ENCODE results near the gene LCNL1. TPM values are rescaled to one million over a fixed set of nuclear protein-coding genes. Genes with fewer than 3 reads are reported as not detected.

LCNL1 gene
- total RNA-seq, 1 donor from 2014 or later, result not detected

DNA sequence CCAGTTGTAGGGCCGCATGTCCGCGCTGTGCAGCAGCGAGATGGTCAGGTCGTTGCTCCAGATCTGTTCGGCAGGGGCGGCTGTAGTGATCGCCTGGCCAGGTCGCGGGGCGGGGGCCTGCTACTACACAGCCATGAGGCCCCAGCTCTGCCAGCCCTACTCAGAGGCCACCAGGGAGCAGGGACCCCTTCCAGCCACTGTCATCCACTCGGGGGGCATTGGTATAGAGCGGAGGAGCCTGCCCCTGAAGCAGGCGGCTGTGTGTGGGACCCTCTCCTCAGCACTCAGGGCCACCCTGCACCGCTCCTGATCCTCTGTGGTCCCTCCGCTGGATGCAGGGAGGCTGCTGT lies 39.9 kb upstream of the LCNL1 start:
- peak overlapping the region; percentile 92 for H3K4me3 ChIP-seq (ENCODE audit: low read depth, low read length)
- H3K36me3 ChIP-seq (ENCODE audit: control insufficient read depth, insufficient read depth, low read length), result peaks cover 1% of the 10 kb centered on the region
- no peak for DNase-seq (ENCODE audit: low read depth)
- no peaks in the 10 kb centered on the region for H3K27me3 ChIP-seq (ENCODE audit: control insufficient read depth, insufficient read depth, low read length)
- TF ChIP-seq, protein P1, sequence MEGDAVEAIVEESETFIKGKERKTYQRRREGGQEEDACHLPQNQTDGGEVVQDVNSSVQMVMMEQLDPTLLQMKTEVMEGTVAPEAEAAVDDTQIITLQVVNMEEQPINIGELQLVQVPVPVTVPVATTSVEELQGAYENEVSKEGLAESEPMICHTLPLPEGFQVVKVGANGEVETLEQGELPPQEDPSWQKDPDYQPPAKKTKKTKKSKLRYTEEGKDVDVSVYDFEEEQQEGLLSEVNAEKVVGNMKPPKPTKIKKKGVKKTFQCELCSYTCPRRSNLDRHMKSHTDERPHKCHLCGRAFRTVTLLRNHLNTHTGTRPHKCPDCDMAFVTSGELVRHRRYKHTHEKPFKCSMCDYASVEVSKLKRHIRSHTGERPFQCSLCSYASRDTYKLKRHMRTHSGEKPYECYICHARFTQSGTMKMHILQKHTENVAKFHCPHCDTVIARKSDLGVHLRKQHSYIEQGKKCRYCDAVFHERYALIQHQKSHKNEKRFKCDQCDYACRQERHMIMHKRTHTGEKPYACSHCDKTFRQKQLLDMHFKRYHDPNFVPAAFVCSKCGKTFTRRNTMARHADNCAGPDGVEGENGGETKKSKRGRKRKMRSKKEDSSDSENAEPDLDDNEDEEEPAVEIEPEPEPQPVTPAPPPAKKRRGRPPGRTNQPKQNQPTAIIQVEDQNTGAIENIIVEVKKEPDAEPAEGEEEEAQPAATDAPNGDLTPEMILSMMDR (IDR thresholded peaks at IDR 0.05; ENCODE audit: insufficient read depth, low read length, poor library complexity, severe bottlenecking), result no peak

DNA sequence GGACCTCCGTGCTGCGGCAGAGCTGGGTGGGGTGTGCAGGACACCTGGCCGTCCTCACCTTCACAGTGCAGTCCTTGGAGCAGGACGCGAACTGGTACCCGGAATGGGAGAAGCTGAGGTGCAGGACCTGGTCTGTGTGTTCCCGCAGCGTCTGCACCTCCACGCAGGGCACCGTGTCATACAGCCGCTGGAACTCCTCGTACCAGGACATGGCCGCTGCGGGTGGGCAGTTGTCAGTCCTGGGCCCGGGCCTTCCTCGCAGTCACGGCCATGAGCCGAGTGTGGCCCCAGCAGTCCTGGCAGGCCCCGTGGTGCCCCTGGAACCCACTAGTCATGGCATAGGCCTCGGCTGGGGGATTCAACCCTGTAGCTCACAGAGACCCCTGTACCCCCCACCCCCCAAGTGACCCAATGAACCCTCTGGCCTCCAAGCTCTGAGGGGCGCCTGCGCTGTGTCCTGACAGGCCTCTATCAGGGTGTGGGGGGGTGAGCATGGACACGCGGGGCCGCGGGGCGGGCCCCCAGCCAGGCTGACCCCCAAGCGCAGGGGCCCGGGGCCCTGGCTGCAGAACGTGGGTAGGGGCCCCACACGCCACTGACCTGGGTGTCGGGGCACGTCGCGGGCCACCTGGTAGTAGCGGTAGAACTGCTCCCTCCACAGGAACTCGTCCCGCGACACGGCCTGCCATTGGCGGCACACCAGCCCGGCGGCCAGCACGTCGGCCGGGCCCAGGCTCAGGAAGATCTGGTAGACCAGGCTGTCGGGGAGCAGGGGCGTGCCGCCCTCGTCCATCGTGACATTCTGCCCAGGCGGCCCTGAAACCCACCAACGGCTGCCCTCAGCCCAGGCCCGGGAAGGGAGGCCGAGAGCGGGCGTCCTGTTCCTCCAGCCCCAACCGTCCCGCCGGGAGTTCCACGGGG lies 39.2 kb upstream of the LCNL1 start:
- no peak for DNase-seq (ENCODE audit: low read depth)
- H3K27me3 ChIP-seq (ENCODE audit: control insufficient read depth, insufficient read depth, low read length), result no peaks in the 10 kb centered on the region
- H3K36me3 ChIP-seq (ENCODE audit: control insufficient read depth, insufficient read depth, low read length), result peaks cover 1% of the 10 kb centered on the region
- peak overlapping the region; percentile 92 for H3K4me3 ChIP-seq (ENCODE audit: low read depth, low read length)
- TF ChIP-seq, protein P1 (IDR thresholded peaks at IDR 0.05; ENCODE audit: insufficient read depth, low read length, poor library complexity, severe bottlenecking), result no peak

DNA sequence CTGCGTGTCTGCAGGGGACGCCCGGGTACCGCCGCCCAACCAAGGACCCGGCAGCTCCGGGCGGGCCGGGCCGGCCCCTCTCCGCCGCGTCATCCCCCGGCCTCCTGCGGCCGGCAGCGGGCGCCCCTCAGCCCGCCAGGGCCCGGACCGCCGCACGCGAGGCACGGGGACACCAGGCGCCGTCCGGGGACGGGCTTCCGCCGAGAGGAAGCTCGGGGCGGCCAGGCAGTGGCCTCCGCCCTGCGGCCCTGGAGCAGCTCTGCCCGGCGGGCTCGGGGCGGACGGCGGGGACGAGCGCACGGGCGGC lies 38.6 kb upstream of the LCNL1 start:
- Histone ChIP-seq H3K27me3 (ENCODE audit: control insufficient read depth, insufficient read depth, low read length) (no peaks in the 10 kb centered on the region), H3K4me3 (ENCODE audit: low read depth, low read length) (peak overlapping the region; percentile 92), H3K36me3 (ENCODE audit: control insufficient read depth, insufficient read depth, low read length) (peaks cover 1% of the 10 kb centered on the region)
- TF ChIP-seq, protein P1 (IDR thresholded peaks at IDR 0.05; ENCODE audit: insufficient read depth, low read length, poor library complexity, severe bottlenecking), result no peak
- DNase-seq (ENCODE audit: low read depth), result no peak

DNA sequence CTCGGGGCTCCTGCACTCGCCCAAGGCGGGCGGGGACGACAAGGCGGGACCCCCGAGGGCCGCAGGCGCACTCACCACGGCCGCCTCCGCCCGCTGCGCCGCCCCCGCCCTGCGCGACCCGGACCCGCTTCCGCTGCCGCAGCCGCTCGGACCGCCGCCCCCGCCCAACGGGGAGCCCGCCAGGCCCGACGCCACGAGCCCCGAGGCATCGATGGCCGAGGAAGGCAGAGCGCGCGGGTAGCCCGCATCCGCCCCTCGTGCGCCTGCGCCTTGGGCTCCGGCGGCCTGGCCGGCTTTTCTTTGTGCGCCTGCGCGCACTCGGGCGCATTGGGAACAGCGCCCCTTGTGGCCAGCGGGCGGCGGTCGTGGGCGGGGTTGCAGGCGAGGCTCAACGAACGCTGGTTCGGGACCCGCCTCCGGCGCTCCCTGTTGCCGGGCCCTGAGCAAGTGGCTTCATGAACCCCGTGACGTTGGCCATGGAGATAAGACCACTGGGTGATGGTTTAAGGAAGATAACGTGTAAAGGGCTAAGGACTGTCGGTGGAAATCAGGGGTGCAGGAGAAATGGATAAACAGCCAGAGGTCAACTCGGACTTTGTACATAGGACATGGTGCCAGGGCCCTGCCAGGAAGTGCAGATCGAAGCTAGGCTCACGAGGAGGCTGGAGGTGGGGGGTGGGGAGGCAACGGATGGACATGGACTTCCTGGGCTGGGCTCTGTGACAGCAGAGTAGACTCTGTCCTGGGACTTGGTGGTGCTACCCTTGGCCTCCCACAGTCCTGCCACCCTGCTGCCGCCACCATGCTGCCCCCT lies 38.1 kb upstream of the LCNL1 start, which contains the start of the genes C8G and FBXW5:
C8G (plus strand) TSS at position 725 of the 814 bp plus-strand sequence; CDS start at position 803, 78 bp downstream.
FBXW5 (minus strand) TSS at position 220 of the 814 bp plus-strand sequence. CDS start 655 bp downstream, outside the sequence.
- TF ChIP-seq, protein P1 (IDR thresholded peaks at IDR 0.05; ENCODE audit: insufficient read depth, low read length, poor library complexity, severe bottlenecking), result peak; percentile 78
- peak; percentile 34 for DNase-seq (ENCODE audit: low read depth)

DNA sequence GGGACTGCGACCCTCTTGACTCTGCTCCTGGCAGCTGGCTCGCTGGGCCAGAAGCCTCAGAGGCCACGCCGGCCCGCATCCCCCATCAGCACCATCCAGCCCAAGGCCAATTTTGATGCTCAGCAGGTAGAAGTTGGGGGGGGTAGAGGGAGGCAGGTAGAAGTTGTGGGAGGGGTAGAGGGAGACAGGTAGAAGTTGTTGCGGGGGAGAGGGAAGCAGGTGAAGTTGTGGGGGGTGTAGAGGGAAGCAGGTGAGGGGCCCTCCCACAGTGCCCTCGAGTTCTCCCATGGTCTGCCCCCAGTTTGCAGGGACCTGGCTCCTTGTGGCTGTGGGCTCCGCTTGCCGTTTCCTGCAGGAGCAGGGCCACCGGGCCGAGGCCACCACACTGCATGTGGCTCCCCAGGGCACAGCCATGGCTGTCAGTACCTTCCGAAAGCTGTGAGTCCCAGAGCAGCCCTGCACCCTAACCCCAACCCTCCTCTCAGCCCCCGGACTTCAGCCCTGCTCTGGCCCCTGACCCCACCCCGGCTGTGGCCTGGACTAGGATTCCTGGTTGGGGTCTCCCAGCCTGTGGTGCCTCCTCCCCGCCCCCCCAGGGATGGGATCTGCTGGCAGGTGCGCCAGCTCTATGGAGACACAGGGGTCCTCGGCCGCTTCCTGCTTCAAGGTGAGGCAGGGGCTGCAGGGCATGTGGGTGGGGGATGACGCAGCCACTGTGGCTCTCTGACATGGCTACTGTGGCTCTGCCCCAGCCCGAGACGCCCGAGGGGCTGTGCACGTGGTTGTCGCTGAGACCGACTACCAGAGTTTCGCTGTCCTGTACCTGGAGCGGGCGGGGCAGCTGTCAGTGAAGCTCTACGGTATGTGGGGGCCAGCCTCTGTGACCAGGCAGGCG lies 37.2 kb upstream of the LCNL1 start:
- Histone ChIP-seq H3K4me3 (ENCODE audit: low read depth, low read length) (no peak overlapping the region), H3K36me3 (ENCODE audit: control insufficient read depth, insufficient read depth, low read length) (peaks cover 1% of the 10 kb centered on the region), H3K27me3 (ENCODE audit: control insufficient read depth, insufficient read depth, low read length) (no peaks in the 10 kb centered on the region)
- no peak for DNase-seq (ENCODE audit: low read depth)
- TF ChIP-seq, protein P1 (IDR thresholded peaks at IDR 0.05; ENCODE audit: insufficient read depth, low read length, poor library complexity, severe bottlenecking), result no peak

More for the DNA sequence above, 38.1 kb upstream of the LCNL1 start, which contains the start of the genes C8G and FBXW5:
- Histone ChIP-seq H3K4me3 (ENCODE audit: low read depth, low read length) (peak within 1 kb of the TSS; percentile 92), H3K27me3 (ENCODE audit: control insufficient read depth, insufficient read depth, low read length) (no peaks in the 10 kb centered on the region), H3K36me3 (ENCODE audit: control insufficient read depth, insufficient read depth, low read length) (peaks cover 1% of the 10 kb centered on the region)

All from kidney epithelial cell (primary cell).